Activated T-helper 1 cell treated with anti-CD3 and anti-CD28 coated beads, Interleukin-12 subunit alpha, Interleukin-12 subunit beta, Interleukin-2, Interleukin-4 antibody, amounts not matched to agents 30 ng/mL and 10 ng/mL and 1 ng/mL, durations not matched to agents 14 hours and 24 hours and 36 hours (primary cell): ENCODE measurements around the gene SECTM1. TPM values are rescaled to one million over a fixed set of nuclear protein-coding genes. Genes with fewer than 3 reads are reported as not detected.

Experiments
- DNase-seq: peaks from one replicate; pipeline ENCODE4 v3.0.0; 2021; ENCODE audit warnings: low spot score
- H3K27ac Mint-ChIP-seq: one replicate; pipeline ENCODE4 v1.8.0; 2021; ENCODE audit warnings: mild to moderate bottlenecking, mixed read lengths
- H3K27me3 Mint-ChIP-seq: one replicate; pipeline ENCODE4 v1.8.0; 2022; ENCODE audit warnings: mild to moderate bottlenecking, moderate library complexity, mixed read lengths; ENCODE audit not compliant: insufficient read depth
- H3K36me3 Mint-ChIP-seq: one replicate; pipeline ENCODE4 v1.8.0; 2021; ENCODE audit warnings: low read depth, mixed read lengths
- H3K4me1 Mint-ChIP-seq: one replicate; pipeline ENCODE4 v1.8.0; 2021; ENCODE audit warnings: low read depth, mixed read lengths
- H3K4me3 Mint-ChIP-seq: one replicate; pipeline ENCODE4 v1.8.0; 2021; ENCODE audit warnings: mild to moderate bottlenecking, moderate library complexity, mixed read lengths
- H3K9me3 Mint-ChIP-seq: one replicate; pipeline ENCODE4 v1.8.0; 2021; ENCODE audit warnings: mixed read lengths
- intact Hi-C: fragments of 100-400 bp; cut with micrococcal nuclease; formaldehyde crosslinking; loops from one replicate; pipeline ENCODE4 v1.15.1; 2024
- total RNA-seq: library from RNA; stranded (reverse); gene quantifications from 2 replicates; pipeline ENCODE4 v1.2.3, GENCODE V29; 2022

The SECTM1 gene
- total RNA-seq, 1 donor from 2014 or later, result 4.2 TPM

GRCh38 chr17:82297280-82297713, 36.3 kb downstream of the SECTM1 start:
- intact Hi-C loops, result loop anchor here (1.0 to 10.0 kb wide), 4 partner anchors 9 to 432 kb away; partner anchors contain the start of genes CENPX, LRRC45 and P4HB
- peak; percentile 87 for DNase-seq
- H3K4me3 Mint-ChIP-seq, result peak overlapping the region; percentile 89
- H3K36me3 Mint-ChIP-seq, result peaks cover 4% of the 10 kb centered on the region
- peaks cover 79% of the 10 kb centered on the region for H3K4me1 Mint-ChIP-seq
- H3K9me3 Mint-ChIP-seq, result no peaks in the 10 kb centered on the region
- H3K27me3 Mint-ChIP-seq, result no peaks in the 10 kb centered on the region
- peak overlapping the region; percentile 98 for H3K27ac Mint-ChIP-seq

DNA sequence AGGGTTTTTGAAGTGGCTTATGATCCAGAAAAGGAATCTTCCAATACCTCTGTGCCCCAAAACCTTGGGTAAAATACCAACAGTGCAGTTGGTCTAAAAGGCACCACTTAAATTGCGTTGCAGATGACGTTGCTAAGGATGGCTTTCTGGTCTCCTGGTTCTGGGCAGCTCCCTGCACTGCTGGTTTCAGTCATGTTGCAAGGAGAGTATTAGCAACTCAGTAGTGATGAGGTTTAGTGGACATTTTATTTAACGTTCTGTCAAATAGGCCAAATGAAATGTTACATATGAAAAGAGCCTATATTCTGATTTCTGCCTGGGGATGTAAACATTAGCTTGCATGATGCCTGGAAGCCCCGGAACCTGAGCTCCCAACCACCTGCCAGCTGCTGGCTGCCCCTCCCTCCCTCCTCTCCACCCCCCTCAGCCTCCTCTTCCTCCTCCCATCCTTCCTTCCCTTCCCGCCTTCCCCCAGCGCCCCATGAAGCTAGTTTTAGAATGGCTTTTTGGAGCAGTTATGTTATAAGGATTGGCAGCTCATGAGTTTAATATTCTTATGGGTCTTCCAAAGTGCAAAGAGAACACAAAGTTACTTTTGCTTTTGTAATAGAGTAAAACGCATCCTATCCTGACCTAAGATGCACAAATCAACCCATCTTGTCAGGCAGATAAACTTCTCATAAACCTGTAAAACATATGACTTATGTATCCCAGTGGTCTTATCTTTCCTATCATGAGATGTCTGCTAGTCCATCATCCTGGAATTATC, 36.9 kb downstream of the SECTM1 start:
- Mint-ChIP-seq H3K9me3 (no peaks in the 10 kb centered on the region), H3K27me3 (no peaks in the 10 kb centered on the region), H3K4me3 (peak overlapping the region; percentile 89), H3K36me3 (peaks cover 4% of the 10 kb centered on the region), H3K4me1 (peaks cover 75% of the 10 kb centered on the region), H3K27ac (peak overlapping the region; percentile 98)
- intact Hi-C loops, result loop anchor here (1.0 to 10.0 kb wide), 4 partner anchors 10 to 432 kb away; partner anchors contain the start of genes CENPX, LRRC45 and P4HB
- DNase-seq, result no peak

GRCh38 chr17:82295472-82295814, 38.1 kb downstream of the SECTM1 start:
- Mint-ChIP-seq H3K9me3 (no peaks in the 10 kb centered on the region), H3K27ac (peak overlapping the region; percentile 49), H3K36me3 (peaks cover 4% of the 10 kb centered on the region), H3K4me1 (peaks cover 68% of the 10 kb centered on the region), H3K27me3 (no peaks in the 10 kb centered on the region), H3K4me3 (peak overlapping the region; percentile 3)
- intact Hi-C loops, result loop anchor here (10.0 kb wide), 2 partner anchors 271 to 431 kb away; partner anchors contain the start of genes CENPX, LRRC45 and P4HB
- DNase-seq, result no peak

GRCh38 chr17:82294064-82294773, 39.3 kb downstream of the SECTM1 start:
- peaks cover 58% of the 10 kb centered on the region for H3K4me1 Mint-ChIP-seq
- H3K27ac Mint-ChIP-seq, result peak overlapping the region; percentile 85
- peaks cover 5% of the 10 kb centered on the region for H3K36me3 Mint-ChIP-seq
- no peaks in the 10 kb centered on the region for H3K27me3 Mint-ChIP-seq
- intact Hi-C loops, result loop anchor here (10.0 kb wide), 2 partner anchors 269 to 429 kb away; partner anchors contain the start of genes CENPX, LRRC45 and P4HB
- DNase-seq, result no peak
- peak overlapping the region; percentile 70 for H3K4me3 Mint-ChIP-seq
- no peaks in the 10 kb centered on the region for H3K9me3 Mint-ChIP-seq

- Mint-ChIP-seq H3K36me3 (peaks cover 6% of the 10 kb centered on the region), H3K27ac (peak overlapping the region; percentile 93), H3K4me3 (peak overlapping the region; percentile 90), H3K4me1 (peaks cover 48% of the 10 kb centered on the region), H3K27me3 (peaks cover 2% of the 10 kb centered on the region), H3K9me3 (no peaks in the 10 kb centered on the region)
- peak; percentile 92 for DNase-seq
- intact Hi-C loops, result loop anchor here (1.0 to 10.0 kb wide), 6 partner anchors 9 to 428 kb away; partner anchors contain the start of genes CENPX, CSNK1D, CYBC1 and LRRC45
These were observed 41.1 kb downstream of the SECTM1 start for GRCh38 chr17:82292251-82293154.

DNA sequence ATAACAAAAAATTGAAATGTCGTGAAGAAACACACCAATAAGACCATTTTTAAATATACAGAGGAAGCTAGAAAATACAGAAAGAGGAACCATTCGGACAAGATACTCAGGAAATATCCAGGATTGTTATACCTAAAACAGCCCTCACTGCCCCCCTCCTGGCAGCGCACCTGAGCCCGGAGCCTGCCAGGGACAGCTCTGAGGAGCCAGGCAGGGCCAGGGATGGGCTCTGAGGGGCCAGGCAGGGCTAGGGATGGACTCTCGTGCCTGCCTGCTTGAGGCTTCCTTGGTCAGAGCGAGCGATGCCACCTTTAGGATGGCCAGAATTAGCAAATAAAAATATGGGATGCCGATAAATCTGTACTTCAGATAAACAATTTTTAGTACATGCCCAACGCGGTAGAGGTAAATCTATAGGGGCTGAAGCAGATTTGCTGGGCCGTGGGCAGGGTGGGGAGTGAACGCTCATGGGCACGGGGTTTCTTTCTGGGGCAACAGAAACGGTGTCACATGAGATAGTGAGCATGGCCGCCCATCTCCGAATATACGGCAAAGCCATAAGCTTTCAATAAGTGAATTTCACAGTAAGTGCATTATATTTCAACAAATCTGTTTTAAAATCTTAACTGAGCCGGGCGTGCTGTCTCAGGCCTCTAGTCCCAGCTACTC, 41.9 kb downstream of the SECTM1 start:
- Mint-ChIP-seq H3K9me3 (no peaks in the 10 kb centered on the region), H3K27ac (peak overlapping the region; percentile 68), H3K4me1 (peaks cover 41% of the 10 kb centered on the region), H3K4me3 (peak overlapping the region; percentile 80), H3K27me3 (peaks cover 2% of the 10 kb centered on the region), H3K36me3 (peaks cover 6% of the 10 kb centered on the region)
- no peak for DNase-seq
- intact Hi-C loops, result loop anchor here (1.0 to 10.0 kb wide), 6 partner anchors 8 to 427 kb away; partner anchors contain the start of genes CENPX, CSNK1D, CYBC1 and LRRC45

GRCh38 chr17:82287868-82288801, 45.4 kb downstream of the SECTM1 start:
- H3K27me3 Mint-ChIP-seq, result peaks cover 2% of the 10 kb centered on the region
- no peak overlapping the region for H3K4me3 Mint-ChIP-seq
- H3K4me1 Mint-ChIP-seq, result peaks cover 16% of the 10 kb centered on the region
- no peaks in the 10 kb centered on the region for H3K9me3 Mint-ChIP-seq
- no peak for DNase-seq
- no peak overlapping the region for H3K27ac Mint-ChIP-seq
- H3K36me3 Mint-ChIP-seq, result peaks cover 2% of the 10 kb centered on the region
- intact Hi-C loops, result no loop called here

DNA sequence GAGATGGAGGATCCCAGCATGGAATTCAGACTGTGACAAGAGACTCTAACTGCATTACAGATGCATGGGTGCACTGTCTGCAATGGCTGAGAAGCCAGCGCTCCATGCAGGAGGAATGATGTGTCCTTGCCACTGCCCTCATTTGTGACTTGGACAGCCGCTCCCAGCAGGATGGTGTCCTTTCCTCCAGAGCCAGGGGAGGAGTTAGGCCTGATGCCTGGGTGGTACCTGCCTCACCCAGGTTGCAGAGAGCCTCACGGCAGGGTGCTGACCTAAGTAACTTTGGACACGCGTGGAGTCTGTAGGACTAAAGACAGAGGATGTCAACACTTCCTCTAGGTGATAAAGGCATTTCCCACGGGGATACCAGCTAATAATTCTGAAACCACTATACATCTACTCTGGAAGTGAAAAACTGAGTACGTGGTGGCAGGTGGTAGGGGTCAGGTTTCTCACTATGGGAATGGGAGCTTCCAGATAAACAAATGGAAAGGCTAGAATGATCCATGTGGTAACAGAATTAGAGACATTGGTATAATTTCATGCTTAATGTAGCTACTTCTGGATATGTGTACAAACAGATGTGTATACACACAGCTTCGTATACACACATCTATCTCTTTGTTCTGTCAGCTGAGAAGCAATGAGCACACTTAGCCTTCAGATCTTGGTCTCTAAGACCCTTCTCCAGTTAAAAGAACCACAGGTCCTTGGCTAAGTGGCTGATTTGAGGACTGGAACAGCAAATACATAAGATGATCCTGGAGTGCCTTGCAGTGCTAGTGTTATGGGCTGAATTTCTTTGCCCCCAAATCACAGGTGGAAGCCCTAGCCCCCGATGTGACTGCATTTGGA, 46.3 kb downstream of the SECTM1 start:
- Mint-ChIP-seq H3K4me3 (no peak overlapping the region), H3K27ac (no peak overlapping the region), H3K27me3 (peaks cover 2% of the 10 kb centered on the region), H3K9me3 (no peaks in the 10 kb centered on the region), H3K36me3 (peaks cover 2% of the 10 kb centered on the region), H3K4me1 (peaks cover 16% of the 10 kb centered on the region)
- no peak for DNase-seq
- intact Hi-C loops, result no loop called here

DNA sequence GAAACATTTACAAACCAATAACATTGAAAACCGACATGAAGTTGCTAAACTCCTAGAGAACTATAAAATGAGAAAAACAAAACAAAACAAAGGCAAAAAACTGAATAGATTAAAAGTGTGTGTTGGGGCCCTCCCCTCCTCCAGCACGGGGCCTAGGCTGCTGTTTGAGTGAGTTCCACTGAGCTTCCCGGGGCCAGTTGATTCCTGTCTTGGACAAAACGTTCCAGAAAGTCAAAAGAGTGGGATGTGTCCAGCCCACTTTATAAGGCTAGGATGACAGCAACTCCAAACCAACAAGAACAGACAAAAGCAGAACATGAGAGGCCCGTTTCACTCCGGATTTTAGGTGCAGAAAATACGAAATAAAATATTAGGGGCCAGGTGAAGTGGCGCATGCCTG, 48.4 kb downstream of the SECTM1 start:
- DNase-seq, result no peak
- H3K27ac Mint-ChIP-seq, result no peak overlapping the region
- intact Hi-C loops, result no loop called here
- peaks cover 2% of the 10 kb centered on the region for H3K27me3 Mint-ChIP-seq
- no peaks in the 10 kb centered on the region for H3K9me3 Mint-ChIP-seq
- H3K36me3 Mint-ChIP-seq, result peaks cover 2% of the 10 kb centered on the region
- no peak overlapping the region for H3K4me3 Mint-ChIP-seq
- H3K4me1 Mint-ChIP-seq, result peaks cover 21% of the 10 kb centered on the region

GRCh38 chr17:82283208-82283749, 50.3 kb downstream of the SECTM1 start:
- Mint-ChIP-seq H3K4me3 (no peak overlapping the region), H3K4me1 (peaks cover 21% of the 10 kb centered on the region), H3K36me3 (no peaks in the 10 kb centered on the region), H3K27ac (no peak overlapping the region), H3K9me3 (no peaks in the 10 kb centered on the region), H3K27me3 (peaks cover 3% of the 10 kb centered on the region)
- DNase-seq, result no peak
- intact Hi-C loops, result loop anchor here (1.0 kb wide), 1 partner anchor 9 kb away; no protein-coding TSS in a partner anchor
